Fibroblast of skin of right biceps (primary cell): Measurements from ENCODE around the gene ROR1.
"Not testable (repeated sequence)": the region's sequence is repeated elsewhere in the genome, so short reads cannot be mapped to it uniquely, and the experiment has no call there.

Experiments
- DNase-seq: peaks from one replicate; pipeline ENCODE4 v3.0.0-alpha.2; 2013

ROR1 gene

GRCh38 chr1:63759778-63760177, 14.0 kb upstream of the ROR1 start:
- DNase-seq = no peak

- no peak for DNase-seq
Measured at GRCh38 chr1:63770381-63770780, 3.4 kb upstream of the ROR1 start.

GRCh38 chr1:63772201-63772600, 1.6 kb upstream of the ROR1 start:
- DNase-seq = no peak

- no peak for DNase-seq
Measured at GRCh38 chr1:63772876-63773275, 941 bp upstream of the ROR1 start.

GRCh38 chr1:63773496-63773814, 362 bp upstream of the ROR1 start:
- DNase-seq = no peak

- peak; percentile 36 for DNase-seq
Measured at GRCh38 chr1:63774617-63775417, 1.0 kb downstream of the ROR1 start.

GRCh38 chr1:63775418-63776127, 1.8 kb downstream of the ROR1 start:
- no peak for DNase-seq

- DNase-seq = no peak
Measured at GRCh38 chr1:63777286-63777685, 3.5 kb downstream of the ROR1 start.

- no peak for DNase-seq
Measured at GRCh38 chr1:63777965-63778880, 4.4 kb downstream of the ROR1 start.

GRCh38 chr1:63779338-63780211, 5.8 kb downstream of the ROR1 start:
- peak; percentile 54 for DNase-seq

GRCh38 chr1:63780565-63780964, 6.7 kb downstream of the ROR1 start:
- no peak for DNase-seq

- DNase-seq = no peak
Measured at GRCh38 chr1:63782982-63783381, 9.2 kb downstream of the ROR1 start.

GRCh38 chr1:63784083-63784482, 10.3 kb downstream of the ROR1 start:
- no peak for DNase-seq

- no peak for DNase-seq
Measured at GRCh38 chr1:63784489-63785390, 10.9 kb downstream of the ROR1 start.

GRCh38 chr1:63787270-63787669, 13.5 kb downstream of the ROR1 start:
- not testable (repeated sequence) for DNase-seq

- no peak for DNase-seq
Measured at GRCh38 chr1:63787875-63788274, 14.1 kb downstream of the ROR1 start.

GRCh38 chr1:63789856-63790605, 16.2 kb downstream of the ROR1 start:
- DNase-seq = no peak

GRCh38 chr1:63790989-63791388, 17.2 kb downstream of the ROR1 start:
- no peak for DNase-seq

- DNase-seq = no peak
Measured at GRCh38 chr1:63792152-63792551, 18.3 kb downstream of the ROR1 start.

- DNase-seq = no peak
Measured at GRCh38 chr1:63793741-63794240, 20.0 kb downstream of the ROR1 start.
